BJ (cell line): Measurements from ENCODE around the gene TRIM24. TPM values are rescaled to one million over a fixed set of nuclear protein-coding genes. Genes with fewer than 3 reads are reported as not detected.

ENCODE experiments used
- CTCF ChIA-PET: fragments of 350-600 bp; formaldehyde crosslinking; extraction: SDS; loops from one replicate; lab custom pipeline; 2021; ENCODE audit warnings: antibody characterized with exemption, inconsistent platforms; lab: Yijun Ruan, JAX
- POLR2A ChIA-PET: fragments of 300-600 bp; sonication (Branson Sonifier 250); formaldehyde crosslinking; extraction: SDS; loops from one replicate; lab custom pipeline; 2021; ENCODE audit warnings: antibody characterized with exemption; lab: Charles Lee
- DNase-seq: peaks from one replicate; pipeline ENCODE4 v3.0.0-alpha.2; 2011; ENCODE audit warnings: low read depth
- H3K27me3 ChIP-seq: 2 replicates; pipeline ENCODE4 v1.6.0; 2011; ENCODE audit warnings: low read length; ENCODE audit not compliant: control insufficient read depth, insufficient read depth
- H3K36me3 ChIP-seq: 2 replicates; pipeline ENCODE4 v1.5.1; 2011; ENCODE audit warnings: low read length; ENCODE audit not compliant: control insufficient read depth, insufficient read depth
- H3K4me3 ChIP-seq: 2 replicates; pipeline ENCODE4 v1.5.1; 2011; ENCODE audit warnings: low read depth, mild to moderate bottlenecking, control low read depth, low read length
- CTCF ChIP-seq: IDR thresholded peaks from 2 replicates; pipeline ENCODE4 v1.5.1; 2011; ENCODE audit warnings: low read depth, mild to moderate bottlenecking, control low read depth, inconsistent platforms, low read length, moderate library complexity; ENCODE audit not compliant: insufficient read depth
- polyA plus RNA-seq: library from polyadenylated mRNA; depleted of rRNA; stranded (reverse); fragments of >200 nt; gene quantifications from 2 replicates; pipeline ENCODE4 v1.2.3, GENCODE V29; 2011

TRIM24 gene
- polyA plus RNA-seq, 1 experiment = 4.2 TPM

GRCh38 chr7:138512092-138512858 lies 52.2 kb downstream of the TRIM24 start:
- ChIA-PET POLR2A (no interaction called here), CTCF (no interaction called here)
- Histone ChIP-seq H3K27me3 (no peaks in the 10 kb centered on the region), H3K4me3 (no peak overlapping the region), H3K36me3 (peaks cover 4% of the 10 kb centered on the region; the same call in 1 of the 2 replicates)
- no peak for TF ChIP-seq CTCF
- no peak for DNase-seq

- peaks cover 4% of the 10 kb centered on the region; the same call in 1 of the 2 replicates for H3K36me3 ChIP-seq
- CTCF ChIA-PET = no interaction called here
- no peaks in the 10 kb centered on the region for H3K27me3 ChIP-seq
- H3K4me3 ChIP-seq = no peak overlapping the region
- no peak for TF ChIP-seq CTCF
- POLR2A ChIA-PET = no interaction called here
- DNase-seq = no peak
These were observed 52.8 kb downstream of the TRIM24 start for GRCh38 chr7:138512885-138513284.

GRCh38 chr7:138513344-138513871 lies 53.3 kb downstream of the TRIM24 start:
- DNase-seq = no peak
- ChIA-PET POLR2A (no interaction called here), CTCF (interaction anchor here (1.2 kb wide), 1 partner anchor 9 kb away, joined by 5 read pairs; no protein-coding TSS in a partner anchor)
- Histone ChIP-seq H3K4me3 (no peak overlapping the region), H3K27me3 (no peaks in the 10 kb centered on the region), H3K36me3 (peaks cover 4% of the 10 kb centered on the region; the same call in 1 of the 2 replicates)
- no peak for TF ChIP-seq CTCF

DNA sequence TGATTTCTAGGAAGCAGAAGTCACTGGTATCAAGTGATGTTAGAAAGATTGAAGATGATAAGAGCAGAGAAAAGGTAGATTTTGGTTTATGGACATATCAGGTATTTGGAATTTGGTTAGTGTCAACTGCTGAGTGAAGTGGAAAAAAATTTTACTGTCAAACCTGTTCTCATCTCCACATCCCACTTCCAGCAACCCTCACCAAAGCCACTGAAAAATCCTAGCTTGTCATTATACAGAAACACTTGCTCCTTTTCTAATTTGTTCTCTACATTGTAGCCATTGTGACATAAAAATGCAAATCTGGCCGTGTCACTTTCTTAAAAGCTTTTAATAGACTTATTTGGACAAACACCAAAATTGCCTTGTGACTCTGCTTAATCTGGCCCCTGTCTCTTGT lies 54.0 kb downstream of the TRIM24 start:
- DNase-seq = no peak
- Histone ChIP-seq H3K27me3 (no peaks in the 10 kb centered on the region), H3K4me3 (no peak overlapping the region), H3K36me3 (peaks cover 4% of the 10 kb centered on the region; the same call in 1 of the 2 replicates)
- ChIA-PET POLR2A (no interaction called here), CTCF (interaction anchor here (1.2 kb wide), 1 partner anchor 9 kb away, joined by 5 read pairs; no protein-coding TSS in a partner anchor)
- no peak for TF ChIP-seq CTCF

DNA sequence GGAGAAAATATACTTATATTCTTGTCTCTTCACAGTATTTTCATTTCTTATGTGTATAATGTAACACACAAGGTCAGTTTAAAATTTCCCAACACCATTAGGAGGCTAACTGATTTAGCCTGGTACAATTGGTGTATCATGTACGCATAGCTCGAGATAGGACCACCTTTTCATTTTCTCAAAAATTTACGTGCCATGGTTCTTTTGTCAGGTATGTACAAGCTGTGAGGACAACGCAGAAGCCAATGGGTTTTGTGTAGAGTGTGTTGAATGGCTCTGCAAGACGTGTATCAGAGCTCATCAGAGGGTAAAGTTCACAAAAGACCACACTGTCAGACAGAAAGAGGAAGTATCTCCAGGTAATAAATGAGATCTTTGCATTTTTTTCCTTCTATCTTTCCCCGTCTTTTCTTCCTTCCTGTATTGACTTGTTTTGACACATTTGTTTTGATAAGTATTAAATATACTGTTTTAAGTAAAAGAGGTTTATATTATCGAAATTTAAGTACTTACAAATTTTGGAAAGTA lies 55.0 kb downstream of the TRIM24 start:
- ChIA-PET POLR2A (no interaction called here), CTCF (interaction anchor here (1.2 kb wide), 1 partner anchor 10 kb away, joined by 5 read pairs; no protein-coding TSS in a partner anchor)
- no peak overlapping the region for H3K4me3 ChIP-seq
- H3K27me3 ChIP-seq = no peaks in the 10 kb centered on the region
- DNase-seq = no peak
- H3K36me3 ChIP-seq = peaks cover 4% of the 10 kb centered on the region; the same call in 1 of the 2 replicates
- TF ChIP-seq CTCF = no peak
